Spleen (tissue), 11 donors: ENCODE data around the gene GTF2B. TPM values are rescaled to one million over a fixed set of nuclear protein-coding genes. Genes with fewer than 3 reads are reported as not detected.

Experiments
- DNase-seq: peaks from one replicate; pipeline ENCODE4 v3.0.0-alpha.2; 2020
- H3K27ac ChIP-seq, 8 donors: fragments of 200-600 bp; sonication (generic) in 7 of 8; 1 replicate in 4 of 8; 2 replicates in 4 of 8; pipeline versions ENCODE4 v1.5.0 to v1.8.0; 2016 to 2021; ENCODE audit warnings: inconsistent platforms in 4 of 8, mild to moderate bottlenecking in 4 of 8, moderate library complexity in 1 of 8
- H3K27me3 ChIP-seq, 7 donors: fragments of 200-600 bp; sonication (generic) in 6 of 7; replicated peaks in 1 of 7; 1 replicate in 4 of 7; 2 replicates in 3 of 7; pipeline versions ENCODE4 v1.5.0 to v1.8.0; 2016 to 2021; ENCODE audit warnings: inconsistent platforms in 3 of 7, mild to moderate bottlenecking in 1 of 7
- H3K36me3 ChIP-seq, 6 donors: fragments of 200-600 bp; sonication (generic) in 5 of 6; 1 replicate in 4 of 6; 2 replicates in 2 of 6; pipeline versions ENCODE4 v1.5.0 to v1.8.0; 2016 to 2021; ENCODE audit warnings: inconsistent platforms in 2 of 6
- H3K4me1 ChIP-seq, 6 donors: fragments of 200-600 bp; sonication (generic) in 5 of 6; 1 replicate in 3 of 6; 2 replicates in 3 of 6; pipeline versions ENCODE4 v1.5.0 to v1.8.0; 2016 to 2021; ENCODE audit warnings: inconsistent platforms in 3 of 6
- H3K4me3 ChIP-seq, 8 donors: fragments of 200-600 bp; sonication (generic) in 7 of 8; 1 replicate in 4 of 8; 2 replicates in 4 of 8; pipeline versions ENCODE4 v1.5.0 to v1.8.0; 2016 to 2021; ENCODE audit warnings: inconsistent platforms in 4 of 8, mild to moderate bottlenecking in 4 of 8, moderate library complexity in 2 of 8
- H3K9me3 ChIP-seq, 8 donors: fragments of 200-600 bp; sonication (generic) in 7 of 8; 1 replicate in 4 of 8; 2 replicates in 4 of 8; pipeline versions ENCODE4 v1.5.0 to v1.8.0; 2016 to 2021; ENCODE audit warnings: inconsistent platforms in 4 of 8
- POLR2A ChIP-seq, 3 donors: fragments of 450-650 bp; IDR thresholded peaks; one replicate each; pipeline ENCODE4 v1.5.1; 2017; ENCODE audit warnings: antibody characterized with exemption in 3 of 3, mild to moderate bottlenecking in 1 of 3
- POLR2AphosphoS5 ChIP-seq, 3 donors: sonication (generic); formaldehyde crosslinking; IDR thresholded peaks; one replicate each; pipeline ENCODE4 v1.5.1; 2017; ENCODE audit warnings: antibody characterized with exemption in 3 of 3
- whole genome bisulfite sequencing, 5 donors: extraction: QIAGEN DNeasy Blood & Tissue Kit in 3 of 5; methylation state at CpG; one replicate each; pipeline versions ENCODE4 v1.1.5 to v1.1.7; 2013 to 2018; 5-methylcytosine and 5-hydroxymethylcytosine counted together
- intact Hi-C: fragments of 100-400 bp; cut with DNase I; formaldehyde crosslinking; loops from one replicate; pipeline ENCODE4 v1.15.0; 2023; ENCODE audit warnings: low total_unique reads
- polyA plus RNA-seq, 3 donors: library from polyadenylated mRNA; stranded (reverse); fragments of 200-250 nt; gene quantifications; one replicate each; pipeline ENCODE4 v1.2.1, GENCODE V29; 2013
- small RNA-seq, 4 donors: library from RNA; depleted of rRNA; stranded (forward); fragments of <200 nt; gene quantifications; one replicate each; pipeline ENCODE3, GENCODE V24; 2016
- total RNA-seq, 7 donors: library from RNA; depleted of rRNA in 3 of 7; stranded (reverse); fragments of >200 nt in 3 of 7; fragmentation: NEBNext Ultra II Directional in 4 of 7; extraction: Animal tissue kit (Norgen Biotek cat#: 25700) in 4 of 7; gene quantifications; one replicate each; pipeline versions ENCODE4 v1.1.0 to v1.2.1, GENCODE V29; 2016 to 2021
- TF ChIP-seq, protein P1 (sequence below), 11 experiments: fragments of 200-600 bp in 7 of 11; fragments of 450-650 bp in 4 of 11; sonication (generic) in 4 of 11; IDR thresholded peaks in 8 of 11; conservative IDR thresholded peaks in 3 of 11; 1 replicate in 7 of 11; 2 replicates in 4 of 11; pipeline versions ENCODE4 v1.4.0 to v1.8.0; 2016 to 2021; ENCODE audit warnings: antibody characterized with exemption in 11 of 11, inconsistent platforms in 4 of 11, mild to moderate bottlenecking in 1 of 11
- donor health status: healthy with polysubstance abuse.
- donor health status: DM: no; HTN: no; CAD: no; lungs with moderate emphysema.
- donor health status: DM: no; HTN: no; CAD: no.
- donor health status: Bipolar disorder and iron deficiency.
- donor health status: healthy.
- donor health status: DM: no; HTN: no; CAD: no.
- donor health status: DM: yes; HTN: yes; CAD: no.

The GTF2B gene
- total and polyA plus RNA-seq, 10 donors: 24.0 to 40.5 (median 31.7) TPM

DNA sequence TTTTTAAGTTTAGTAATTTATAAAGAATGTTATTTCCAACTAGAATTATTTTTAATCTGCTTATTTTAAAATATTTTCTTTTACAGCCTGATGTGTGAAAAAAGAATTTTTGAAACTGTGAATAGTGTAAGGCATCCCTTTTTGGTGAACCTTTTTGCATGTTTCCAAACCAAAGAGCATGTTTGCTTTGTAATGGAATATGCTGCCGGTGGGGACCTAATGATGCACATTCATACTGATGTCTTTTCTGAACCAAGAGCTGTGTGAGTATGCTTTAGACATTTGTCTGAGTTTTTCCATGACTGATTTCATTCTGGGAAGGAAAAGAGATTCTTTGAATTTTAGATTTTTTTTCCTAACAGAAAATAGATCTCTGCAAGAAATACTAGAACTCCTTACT, 77.9 kb downstream of the GTF2B start:
- H3K27ac ChIP-seq: no peak overlapping the region
- DNase-seq: no peak
- H3K36me3 ChIP-seq: peaks cover 0 to 99% (median 42%) of the 10 kb centered on the region in 6 donors
- H3K9me3 ChIP-seq: no peaks in the 10 kb centered on the region
- 84 to 97% (median 92%) methylated on average over 1 of the region's 1 CpG for WGBS, 5 donors
- no peak overlapping the region for H3K4me3 ChIP-seq
- intact Hi-C loops: no loop called here
- no peaks in the 10 kb centered on the region for H3K4me1 ChIP-seq
- no peak for TF ChIP-seq POLR2AphosphoS5 (IDR thresholded peaks at IDR 0.05)
- no peak for TF ChIP-seq POLR2A (IDR thresholded peaks at IDR 0.05)
- TF ChIP-seq, protein P1, sequence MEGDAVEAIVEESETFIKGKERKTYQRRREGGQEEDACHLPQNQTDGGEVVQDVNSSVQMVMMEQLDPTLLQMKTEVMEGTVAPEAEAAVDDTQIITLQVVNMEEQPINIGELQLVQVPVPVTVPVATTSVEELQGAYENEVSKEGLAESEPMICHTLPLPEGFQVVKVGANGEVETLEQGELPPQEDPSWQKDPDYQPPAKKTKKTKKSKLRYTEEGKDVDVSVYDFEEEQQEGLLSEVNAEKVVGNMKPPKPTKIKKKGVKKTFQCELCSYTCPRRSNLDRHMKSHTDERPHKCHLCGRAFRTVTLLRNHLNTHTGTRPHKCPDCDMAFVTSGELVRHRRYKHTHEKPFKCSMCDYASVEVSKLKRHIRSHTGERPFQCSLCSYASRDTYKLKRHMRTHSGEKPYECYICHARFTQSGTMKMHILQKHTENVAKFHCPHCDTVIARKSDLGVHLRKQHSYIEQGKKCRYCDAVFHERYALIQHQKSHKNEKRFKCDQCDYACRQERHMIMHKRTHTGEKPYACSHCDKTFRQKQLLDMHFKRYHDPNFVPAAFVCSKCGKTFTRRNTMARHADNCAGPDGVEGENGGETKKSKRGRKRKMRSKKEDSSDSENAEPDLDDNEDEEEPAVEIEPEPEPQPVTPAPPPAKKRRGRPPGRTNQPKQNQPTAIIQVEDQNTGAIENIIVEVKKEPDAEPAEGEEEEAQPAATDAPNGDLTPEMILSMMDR (IDR thresholded peaks at IDR 0.05 in 8 of 11, conservative IDR thresholded peaks at IDR 0.05 in 3 of 11): no peak
- no peaks in the 10 kb centered on the region for H3K27me3 ChIP-seq

DNA sequence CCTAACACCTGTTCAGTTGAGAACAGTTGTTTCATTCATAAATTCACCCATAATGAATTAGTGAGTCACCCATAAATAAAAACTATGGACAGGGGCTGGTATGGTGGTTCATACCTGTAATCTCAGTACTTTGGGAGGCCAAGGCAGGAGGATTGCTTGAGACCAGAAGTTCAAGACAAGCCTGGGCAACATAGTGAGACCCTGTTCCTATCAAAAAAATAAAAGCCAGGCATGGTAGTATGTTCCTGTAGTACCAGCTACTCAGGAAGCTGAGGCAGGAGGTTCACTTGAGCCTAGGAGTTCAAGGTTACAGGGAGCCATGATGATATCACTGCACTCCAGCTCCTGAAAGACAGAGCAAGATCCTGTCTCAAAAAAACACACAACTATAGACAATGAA, 79.0 kb downstream of the GTF2B start:
- DNase-seq: no peak
- no peaks in the 10 kb centered on the region for H3K9me3 ChIP-seq
- peaks cover 0 to 100% (median 47%) of the 10 kb centered on the region in 6 donors for H3K36me3 ChIP-seq
- H3K27me3 ChIP-seq: no peaks in the 10 kb centered on the region
- no peak overlapping the region for H3K4me3 ChIP-seq
- TF ChIP-seq, protein P1 (IDR thresholded peaks at IDR 0.05 in 8 of 11, conservative IDR thresholded peaks at IDR 0.05 in 3 of 11): no peak
- TF ChIP-seq POLR2A (IDR thresholded peaks at IDR 0.05) (no peak), POLR2AphosphoS5 (IDR thresholded peaks at IDR 0.05) (no peak)
- H3K4me1 ChIP-seq: no peaks in the 10 kb centered on the region
- H3K27ac ChIP-seq: no peak overlapping the region
- intact Hi-C loops: no loop called here

DNA sequence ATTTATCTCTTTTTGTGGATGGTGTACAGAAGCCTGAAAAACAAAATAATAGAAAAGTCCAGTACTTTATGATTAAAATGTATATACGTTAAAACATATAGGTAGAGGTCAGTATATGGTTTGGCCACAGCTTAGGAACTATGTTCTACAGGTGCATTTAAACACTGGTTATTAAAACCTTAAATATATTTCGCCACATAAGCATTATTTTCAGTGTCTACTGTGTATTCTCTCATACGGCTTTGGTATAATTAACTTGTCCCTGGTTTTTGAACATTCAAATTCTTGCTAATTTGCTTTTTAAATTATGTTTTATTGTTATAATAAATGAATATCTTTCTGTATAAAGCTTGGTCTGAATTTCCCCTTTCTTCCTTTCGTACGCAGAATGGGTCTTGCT, 87.9 kb downstream of the GTF2B start:
- no peak for DNase-seq
- Histone ChIP-seq H3K9me3 (peaks cover 0 to 19% (median 10%) of the 10 kb centered on the region in 8 donors), H3K27me3 (no peaks in the 10 kb centered on the region), H3K4me1 (peaks cover 0 to 19% (median 0%) of the 10 kb centered on the region in 6 donors), H3K4me3 (no peak overlapping the region), H3K36me3 (peaks cover 0 to 92% (median 49%) of the 10 kb centered on the region in 6 donors), H3K27ac (no peak overlapping the region)
- intact Hi-C loops: no loop called here
- WGBS, 5 donors: 95 to 99% (median 97%) methylated on average over 5 of the region's 5 CpGs
- no peak for TF ChIP-seq POLR2AphosphoS5 (IDR thresholded peaks at IDR 0.05)
- TF ChIP-seq, protein P1 (IDR thresholded peaks at IDR 0.05 in 8 of 11, conservative IDR thresholded peaks at IDR 0.05 in 3 of 11): no peak
- no peak for TF ChIP-seq POLR2A (IDR thresholded peaks at IDR 0.05)

DNA sequence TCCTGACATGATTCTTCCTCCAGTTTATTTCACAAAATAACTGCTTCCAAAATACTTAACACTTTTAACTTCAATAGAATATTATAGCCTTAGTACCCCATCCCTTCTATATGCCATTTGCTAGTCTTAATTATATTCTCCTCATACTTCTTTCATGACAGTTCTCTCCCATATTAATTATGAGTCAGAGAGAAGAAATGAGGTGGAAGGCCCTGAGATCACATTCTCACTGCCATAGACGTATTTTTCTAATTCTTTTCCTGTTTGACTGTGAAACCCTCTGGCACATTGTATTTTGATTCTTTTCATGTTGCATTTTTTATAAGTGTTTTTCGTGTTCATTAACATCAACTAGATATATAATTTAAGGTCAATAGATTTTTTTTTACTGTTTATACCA, 88.4 kb downstream of the GTF2B start:
- no peak for DNase-seq
- TF ChIP-seq POLR2A (IDR thresholded peaks at IDR 0.05) (no peak), POLR2AphosphoS5 (IDR thresholded peaks at IDR 0.05) (no peak)
- TF ChIP-seq, protein P1 (IDR thresholded peaks at IDR 0.05 in 8 of 11, conservative IDR thresholded peaks at IDR 0.05 in 3 of 11): no peak
- Histone ChIP-seq H3K4me1 (peaks cover 0 to 19% (median 0%) of the 10 kb centered on the region in 6 donors), H3K4me3 (no peak overlapping the region), H3K36me3 (peaks cover 0 to 90% (median 47%) of the 10 kb centered on the region in 6 donors), H3K27ac (no peak overlapping the region), H3K27me3 (no peaks in the 10 kb centered on the region), H3K9me3 (peaks cover 0 to 19% (median 10%) of the 10 kb centered on the region in 8 donors)
- intact Hi-C loops: no loop called here
- WGBS, 5 donors: 87 to 97% (median 93%) methylated on average over 2 of the region's 2 CpGs

Small RNA genes within 50 kb of the gene (small RNA-seq; reads per million reads assigned to genes)
- 0 reads per million in 4 donors for gene RNU6-125P

Other genes with a start within 250 kb of the GTF2B start
- gene PKN2, start 207.3 kb downstream of the GTF2B start, total RNA-seq: 10 to 100 TPM; 43.2 to 63.9 (median 52.1) TPM
- gene PKN2, start 207.3 kb downstream of the GTF2B start, polyA plus RNA-seq: 10 to 100 TPM; 10.2 to 13.3 (median 12.5) TPM
- gene KYAT3, start 101.1 kb upstream of the GTF2B start, total RNA-seq: 10 to 100 TPM; 25.3 to 30.7 (median 27.0) TPM
- 10 to 100 TPM; 19.3 to 21.4 (median 20.3) TPM for gene KYAT3, start 101.1 kb upstream of the GTF2B start, polyA plus RNA-seq
- 10 to 100 TPM; 15.0 to 21.5 (median 19.3) TPM for gene RBMXL1, start 101.1 kb upstream of the GTF2B start, total RNA-seq
- gene RBMXL1, start 101.1 kb upstream of the GTF2B start, polyA plus RNA-seq: 1 to 10 TPM; 2.8 to 4.1 (median 3.0) TPM
- 10 to 100 TPM; 22.4 to 54.7 (median 30.9) TPM for gene GBP3, start 131.3 kb upstream of the GTF2B start, total RNA-seq
- gene GBP3, start 131.3 kb upstream of the GTF2B start, polyA plus RNA-seq: 10 to 100 TPM in 1 of 3 donors, 1 to 10 TPM in 2; 7.3 to 11.9 (median 7.7) TPM
- 100 to 1,000 TPM in 2 of 7 donors, 10 to 100 TPM in 5; 40.2 to 134 (median 63.1) TPM for gene GBP1, start 173.6 kb upstream of the GTF2B start, total RNA-seq
- 10 to 100 TPM; 15.8 to 51.6 (median 18.5) TPM for gene GBP1, start 173.6 kb upstream of the GTF2B start, polyA plus RNA-seq
- gene GBP2, start 234.5 kb upstream of the GTF2B start, total RNA-seq: 100 to 1,000 TPM in 2 of 7 donors, 10 to 100 TPM in 5; 69.2 to 109 (median 82.6) TPM
- gene GBP2, start 234.5 kb upstream of the GTF2B start, polyA plus RNA-seq: 10 to 100 TPM; 62.1 to 75.1 (median 66.4) TPM